Fibroblast of lung (primary cell): ENCODE measurements around the gene ENTHD1. TPM values are rescaled to one million over a fixed set of nuclear protein-coding genes. Genes with fewer than 3 reads are reported as not detected.

Experiments
- DNase-seq, 2 donors: peaks; one replicate each; pipeline versions ENCODE4 v3.0.0 to v3.0.0-alpha.2; 2010; ENCODE audit warnings: low read depth in 2 of 2
- H2AFZ ChIP-seq: 2 replicates; pipeline ENCODE4 v1.5.1; 2012; ENCODE audit warnings: low read length, control low read depth, inconsistent platforms
- H3K27ac ChIP-seq: 2 replicates; pipeline ENCODE4 v1.5.1; 2011; ENCODE audit warnings: low read length, control low read depth; ENCODE audit not compliant: insufficient read depth
- H3K27me3 ChIP-seq: 2 replicates; pipeline ENCODE4 v1.5.1; 2011; ENCODE audit warnings: mild to moderate bottlenecking, low read length; ENCODE audit not compliant: control insufficient read depth, insufficient read depth
- H3K36me3 ChIP-seq: 2 replicates; pipeline ENCODE4 v1.5.1; 2011; ENCODE audit warnings: low read length; ENCODE audit not compliant: control insufficient read depth, insufficient read depth
- H3K4me1 ChIP-seq: 2 replicates; pipeline ENCODE4 v1.5.1; 2011; ENCODE audit warnings: low read length; ENCODE audit not compliant: control insufficient read depth, insufficient read depth; ENCODE audit errors: extremely low read depth
- H3K4me2 ChIP-seq: 2 replicates; pipeline ENCODE4 v1.5.1; 2011; ENCODE audit warnings: low read length, control low read depth; ENCODE audit not compliant: insufficient read depth; ENCODE audit errors: extremely low read depth
- H3K4me3 ChIP-seq, 4 experiments: fragments of 200-600 bp in 1 of 4; sonication (generic) in 1 of 4; replicated peaks in 1 of 4; 2 replicates each; pipeline ENCODE4 v1.5.1; 2011 to 2016; ENCODE audit warnings: low read length in 4 of 4, low read depth in 3 of 4, mild to moderate bottlenecking in 3 of 4, control low read depth in 2 of 4, inconsistent platforms in 1 of 4, mixed read lengths in 1 of 4; ENCODE audit not compliant: insufficient read depth in 1 of 4; ENCODE audit errors: control extremely low read depth in 1 of 4
- H3K79me2 ChIP-seq: 2 replicates; pipeline ENCODE4 v1.5.1; 2012; ENCODE audit warnings: mild to moderate bottlenecking, low read length, inconsistent platforms; ENCODE audit not compliant: control insufficient read depth, insufficient read depth
- H3K9ac ChIP-seq: 2 replicates; pipeline ENCODE4 v1.5.1; 2011; ENCODE audit warnings: mild to moderate bottlenecking, low read length, control low read depth; ENCODE audit not compliant: insufficient read depth
- H3K9me3 ChIP-seq: 2 replicates; pipeline ENCODE4 v1.5.1; 2012; ENCODE audit warnings: low read depth, low read length; ENCODE audit not compliant: control insufficient read depth, insufficient read depth
- H4K20me1 ChIP-seq: 2 replicates; pipeline ENCODE4 v1.5.1; 2011; ENCODE audit warnings: low read length; ENCODE audit not compliant: control insufficient read depth, insufficient read depth; ENCODE audit errors: extremely low read depth
- EZH2 ChIP-seq: IDR thresholded peaks from 2 replicates; pipeline ENCODE4 v1.5.1; 2012; ENCODE audit warnings: low read length, control low read depth, mild to moderate bottlenecking; ENCODE audit errors: missing control alignments
- polyA plus RNA-seq, 2 donors: library from polyadenylated mRNA; depleted of rRNA in 1 of 2; stranded (reverse) in 1 of 2; unstranded in 1 of 2; fragments of >200 nt; gene quantifications; 2 replicates each; pipeline ENCODE4 v1.2.1, GENCODE V29; 2011 to 2012; ENCODE audit warnings: missing spikeins in 1 of 2
- total RNA-seq: library from RNA; depleted of rRNA; stranded (reverse); fragments of >200 nt; gene quantifications from 2 replicates; pipeline ENCODE4 v1.2.1, GENCODE V29; 2014
- TF ChIP-seq, protein P1 (sequence below), 2 donors: IDR thresholded peaks in 1 of 2; conservative IDR thresholded peaks in 1 of 2; 1 replicate in 1 of 2; 2 replicates in 1 of 2; pipeline ENCODE4 v1.5.1; 2011 to 2012; ENCODE audit warnings: low read length in 2 of 2, control low read depth in 1 of 2, inconsistent platforms in 1 of 2, low read depth in 1 of 2, mild to moderate bottlenecking in 1 of 2

The ENTHD1 gene
- total and polyA plus RNA-seq, 2 donors (not counting 1 experiment from before 2014, with no cell fraction given), result not detected

DNA sequence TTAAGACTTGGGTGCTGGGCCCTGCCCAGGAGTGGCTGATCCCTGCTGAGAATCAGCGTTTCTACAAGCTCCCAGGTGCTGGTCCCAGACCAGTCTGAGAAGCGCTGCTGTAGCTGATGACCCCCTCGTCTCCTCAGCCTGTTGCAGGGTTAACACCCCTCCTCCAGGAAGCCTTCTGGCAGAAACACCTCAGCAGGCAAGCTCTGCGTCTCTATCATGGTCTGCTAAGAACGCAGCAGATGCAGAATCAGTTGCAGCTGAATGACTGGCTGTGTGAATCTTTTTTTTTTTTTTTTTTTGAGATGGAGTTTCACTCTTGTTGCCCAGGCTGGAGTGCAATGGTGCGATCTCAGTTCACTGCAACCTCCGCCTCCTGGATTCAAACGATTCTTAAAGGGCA lies 190.5 kb downstream of the ENTHD1 start:
- TF ChIP-seq, protein P1, sequence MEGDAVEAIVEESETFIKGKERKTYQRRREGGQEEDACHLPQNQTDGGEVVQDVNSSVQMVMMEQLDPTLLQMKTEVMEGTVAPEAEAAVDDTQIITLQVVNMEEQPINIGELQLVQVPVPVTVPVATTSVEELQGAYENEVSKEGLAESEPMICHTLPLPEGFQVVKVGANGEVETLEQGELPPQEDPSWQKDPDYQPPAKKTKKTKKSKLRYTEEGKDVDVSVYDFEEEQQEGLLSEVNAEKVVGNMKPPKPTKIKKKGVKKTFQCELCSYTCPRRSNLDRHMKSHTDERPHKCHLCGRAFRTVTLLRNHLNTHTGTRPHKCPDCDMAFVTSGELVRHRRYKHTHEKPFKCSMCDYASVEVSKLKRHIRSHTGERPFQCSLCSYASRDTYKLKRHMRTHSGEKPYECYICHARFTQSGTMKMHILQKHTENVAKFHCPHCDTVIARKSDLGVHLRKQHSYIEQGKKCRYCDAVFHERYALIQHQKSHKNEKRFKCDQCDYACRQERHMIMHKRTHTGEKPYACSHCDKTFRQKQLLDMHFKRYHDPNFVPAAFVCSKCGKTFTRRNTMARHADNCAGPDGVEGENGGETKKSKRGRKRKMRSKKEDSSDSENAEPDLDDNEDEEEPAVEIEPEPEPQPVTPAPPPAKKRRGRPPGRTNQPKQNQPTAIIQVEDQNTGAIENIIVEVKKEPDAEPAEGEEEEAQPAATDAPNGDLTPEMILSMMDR (conservative IDR thresholded peaks at IDR 0.05 in 1 of 2, IDR thresholded peaks at IDR 0.05 in 1 of 2; ENCODE audit: low read depth in 1 of 2, low read length in 2 of 2), result no peak
- TF ChIP-seq EZH2, result no peak
- H3K79me2 ChIP-seq, result no peaks in the 10 kb centered on the region
- H3K4me1 ChIP-seq, result no peaks in the 10 kb centered on the region
- no peaks in the 10 kb centered on the region for H3K9me3 ChIP-seq
- H3K4me2 ChIP-seq, result no peak overlapping the region
- H3K27me3 ChIP-seq, result no peaks in the 10 kb centered on the region
- DNase-seq, result no peak
- H2AFZ ChIP-seq, result no peak overlapping the region
- H3K4me3 ChIP-seq, result no peak overlapping the region
- no peaks in the 10 kb centered on the region for H4K20me1 ChIP-seq
- H3K9ac ChIP-seq, result no peak overlapping the region
- no peak overlapping the region for H3K27ac ChIP-seq
- no peaks in the 10 kb centered on the region for H3K36me3 ChIP-seq

DNA sequence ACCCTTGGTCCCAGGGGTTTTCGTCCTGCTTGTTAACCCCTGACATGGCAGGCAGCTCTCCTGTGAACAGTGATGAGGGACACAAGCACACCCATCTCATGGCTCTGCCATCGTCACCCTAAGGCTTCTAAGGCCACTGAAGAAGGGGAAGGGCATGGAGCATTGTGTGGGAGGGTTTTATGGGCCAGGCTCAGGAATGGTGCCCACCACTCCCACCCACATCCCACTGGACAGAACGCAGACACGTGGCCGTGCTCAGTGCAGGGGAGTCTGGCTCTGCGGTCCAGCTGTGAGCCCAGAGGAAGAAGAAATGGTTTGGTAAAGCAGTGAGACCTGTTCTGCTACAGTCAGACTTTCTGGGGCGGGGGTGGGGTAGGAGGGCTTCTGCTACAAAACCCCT lies 193.0 kb downstream of the ENTHD1 start:
- Histone ChIP-seq H3K27ac (no peak overlapping the region), H3K79me2 (no peaks in the 10 kb centered on the region), H3K4me1 (no peaks in the 10 kb centered on the region), H3K9me3 (no peaks in the 10 kb centered on the region), H4K20me1 (no peaks in the 10 kb centered on the region), H3K36me3 (no peaks in the 10 kb centered on the region), H3K27me3 (no peaks in the 10 kb centered on the region), H2AFZ (no peak overlapping the region), H3K9ac (no peak overlapping the region), H3K4me3 (no peak overlapping the region), H3K4me2 (no peak overlapping the region)
- no peak for DNase-seq
- TF ChIP-seq, protein P1 (conservative IDR thresholded peaks at IDR 0.05 in 1 of 2, IDR thresholded peaks at IDR 0.05 in 1 of 2; ENCODE audit: low read depth in 1 of 2, low read length in 2 of 2), result no peak
- no peak for TF ChIP-seq EZH2

DNA sequence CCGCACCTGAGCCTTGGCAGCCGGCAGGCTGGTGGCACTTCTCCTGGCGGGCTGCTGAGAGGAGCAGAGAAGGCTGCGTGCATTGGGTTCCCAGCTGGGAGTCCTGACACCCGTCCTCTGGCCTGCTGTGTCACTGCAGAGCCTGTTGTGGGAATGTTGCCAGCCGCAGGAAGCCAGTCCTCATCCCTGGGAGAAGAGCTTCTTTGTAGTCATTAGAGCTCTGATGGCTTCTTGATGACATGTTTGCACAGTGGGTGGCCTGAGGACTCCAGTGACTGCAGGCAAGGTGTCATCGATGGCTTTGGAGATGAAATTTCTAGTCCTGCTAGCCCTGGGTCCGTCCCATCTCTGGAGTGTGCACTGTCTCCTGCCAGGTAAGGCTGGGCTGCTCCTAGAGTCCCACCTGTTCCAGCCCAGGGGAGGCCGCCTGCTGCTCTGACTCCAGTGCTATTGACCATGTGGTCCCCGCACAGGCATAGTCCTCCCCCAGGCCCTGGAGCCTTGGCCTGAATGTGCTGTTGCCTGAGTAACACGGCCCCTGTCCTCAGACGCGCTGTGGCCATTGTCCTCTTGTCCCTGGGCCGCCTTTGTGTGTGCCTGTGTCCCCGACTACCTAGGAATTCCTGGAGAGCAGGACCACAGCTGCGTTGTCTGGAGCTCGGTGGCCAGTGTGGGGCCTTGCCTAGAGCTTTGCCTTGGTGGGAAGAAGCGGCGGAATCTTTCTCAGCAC lies 193.8 kb downstream of the ENTHD1 start:
- Histone ChIP-seq H3K27ac (no peak overlapping the region), H3K4me3 (no peak overlapping the region), H2AFZ (no peak overlapping the region), H3K4me2 (no peak overlapping the region), H3K79me2 (no peaks in the 10 kb centered on the region), H4K20me1 (no peaks in the 10 kb centered on the region), H3K9ac (no peak overlapping the region), H3K36me3 (no peaks in the 10 kb centered on the region), H3K4me1 (no peaks in the 10 kb centered on the region), H3K27me3 (no peaks in the 10 kb centered on the region), H3K9me3 (no peaks in the 10 kb centered on the region)
- TF ChIP-seq, protein P1 (conservative IDR thresholded peaks at IDR 0.05 in 1 of 2, IDR thresholded peaks at IDR 0.05 in 1 of 2; ENCODE audit: low read depth in 1 of 2, low read length in 2 of 2), result no peak
- no peak for TF ChIP-seq EZH2
- no peak for DNase-seq
